Glomerular visceral epithelial cell (primary cell): ENCODE data around the gene RCVRN.

ENCODE experiments used
- DNase-seq: peaks from one replicate; pipeline ENCODE4 v3.0.0-alpha.2; 2016; ENCODE audit errors: extremely low spot score

The RCVRN gene

GRCh38 chr17:9905078-9905415 lies at the start of gene RCVRN:
Gene RCVRN, minus strand, starts transcription at chr17:9905271. Its CDS starts 91 bp downstream, at chr17:9905180.
- no peak for DNase-seq

DNA sequence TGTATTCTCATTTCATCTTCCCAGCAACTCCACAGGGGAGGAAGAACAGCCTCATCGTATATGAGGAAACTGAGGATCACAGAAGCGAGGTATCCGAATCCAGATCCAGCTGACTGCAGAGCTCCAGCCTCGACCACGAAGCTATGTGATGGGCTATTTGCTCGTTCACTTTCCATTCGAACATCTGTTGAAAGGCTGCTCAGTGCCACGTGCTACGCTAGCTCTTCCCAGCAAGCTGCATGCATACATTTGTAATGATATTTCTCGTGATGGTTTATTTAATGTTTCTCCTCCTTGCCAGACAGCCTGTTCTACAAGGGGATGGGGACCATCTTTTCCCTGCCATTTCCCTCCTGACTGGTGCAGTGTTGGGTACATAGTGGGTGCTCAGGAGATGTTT lies 48.4 kb upstream of the RCVRN start:
- DNase-seq: no peak

GRCh38 chr17:9951803-9952202 lies 46.7 kb upstream of the RCVRN start:
- DNase-seq: no peak

DNA sequence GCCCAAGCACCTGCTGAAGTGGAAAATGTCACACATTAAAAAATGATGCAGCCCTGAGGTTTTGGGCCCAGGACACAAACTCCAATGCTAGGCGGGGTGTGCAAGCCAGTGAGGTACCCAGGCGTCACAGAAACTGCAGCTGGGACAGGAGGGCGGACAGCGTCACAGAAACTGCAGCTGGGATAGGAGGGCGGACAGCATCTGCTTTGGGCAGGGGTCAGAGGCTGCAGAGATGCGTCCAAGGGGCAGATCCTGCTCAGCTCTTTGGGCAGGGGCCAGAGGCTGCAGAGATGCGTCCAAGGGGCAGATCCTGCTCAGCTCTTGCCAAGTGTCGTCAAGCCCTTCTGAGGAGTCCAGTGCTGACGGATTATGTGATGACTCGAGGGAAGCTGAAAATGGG lies 43.9 kb upstream of the RCVRN start:
- DNase-seq: no peak

DNA sequence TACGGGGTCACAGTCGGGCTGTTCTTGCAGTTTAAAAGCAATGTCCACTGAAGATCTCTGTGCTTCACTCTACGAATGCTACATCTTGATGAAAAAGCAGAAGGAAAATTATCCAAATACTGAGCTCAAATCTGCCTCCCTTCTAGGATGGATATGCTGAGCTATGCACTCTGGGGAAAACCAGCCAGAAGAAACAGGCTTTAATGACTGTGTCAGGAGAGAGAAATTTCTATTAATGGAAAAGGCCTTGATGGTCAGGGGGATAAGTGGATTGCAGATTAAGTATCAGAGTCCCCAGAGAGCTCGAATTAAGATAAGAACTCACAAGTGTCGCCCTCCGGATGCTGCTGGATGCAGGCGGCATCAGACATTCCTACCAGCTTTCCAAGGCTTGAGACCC lies 39.6 kb upstream of the RCVRN start:
- no peak for DNase-seq

- DNase-seq: no peak
Measured at GRCh38 chr17:9943343-9943742, 38.3 kb upstream of the RCVRN start.

DNA sequence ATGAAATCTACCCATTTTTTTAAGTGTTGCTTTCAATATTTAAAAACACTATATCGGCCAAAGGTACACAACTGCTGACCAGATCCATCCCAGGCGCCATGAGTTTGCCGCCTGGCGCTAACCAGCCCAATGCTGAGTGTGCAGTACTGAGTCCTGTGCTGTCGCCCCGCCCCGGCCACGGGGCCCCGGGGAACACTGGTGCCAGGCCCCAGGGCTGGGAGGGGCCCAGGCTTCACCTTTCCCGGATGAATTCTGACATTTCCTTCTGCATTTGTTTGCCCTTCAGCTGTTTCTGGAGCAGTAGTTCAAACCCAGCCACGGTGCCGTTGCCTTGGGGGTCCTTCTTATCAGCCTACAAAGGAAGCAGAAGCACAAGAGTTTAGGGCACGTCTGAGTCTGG lies 37.8 kb upstream of the RCVRN start:
- no peak for DNase-seq

GRCh38 chr17:9941305-9941704 lies 36.2 kb upstream of the RCVRN start:
- DNase-seq: no peak

- DNase-seq: no peak
Measured at GRCh38 chr17:9940841-9941240, 35.8 kb upstream of the RCVRN start.

DNA sequence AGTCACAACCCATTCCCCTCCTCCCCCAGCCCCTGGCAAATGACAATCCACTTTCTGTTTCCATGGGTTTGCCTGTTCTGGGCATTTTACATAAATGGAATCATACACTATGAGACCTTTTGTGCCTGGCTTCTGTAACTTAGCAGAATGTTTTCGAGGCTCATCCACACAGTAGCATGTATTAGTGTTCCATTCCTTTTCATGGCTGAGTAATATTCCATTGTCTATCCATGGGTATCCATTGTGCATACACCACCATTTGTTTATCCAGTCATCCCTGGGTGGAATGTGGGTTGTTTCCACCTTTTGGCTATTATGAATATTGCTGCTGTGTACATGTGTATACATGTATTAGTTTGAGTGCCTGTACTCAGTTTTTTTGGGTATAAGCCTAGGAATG lies 33.7 kb upstream of the RCVRN start:
- DNase-seq: no peak

GRCh38 chr17:9937901-9938300 lies 32.8 kb upstream of the RCVRN start:
- no peak for DNase-seq

DNA sequence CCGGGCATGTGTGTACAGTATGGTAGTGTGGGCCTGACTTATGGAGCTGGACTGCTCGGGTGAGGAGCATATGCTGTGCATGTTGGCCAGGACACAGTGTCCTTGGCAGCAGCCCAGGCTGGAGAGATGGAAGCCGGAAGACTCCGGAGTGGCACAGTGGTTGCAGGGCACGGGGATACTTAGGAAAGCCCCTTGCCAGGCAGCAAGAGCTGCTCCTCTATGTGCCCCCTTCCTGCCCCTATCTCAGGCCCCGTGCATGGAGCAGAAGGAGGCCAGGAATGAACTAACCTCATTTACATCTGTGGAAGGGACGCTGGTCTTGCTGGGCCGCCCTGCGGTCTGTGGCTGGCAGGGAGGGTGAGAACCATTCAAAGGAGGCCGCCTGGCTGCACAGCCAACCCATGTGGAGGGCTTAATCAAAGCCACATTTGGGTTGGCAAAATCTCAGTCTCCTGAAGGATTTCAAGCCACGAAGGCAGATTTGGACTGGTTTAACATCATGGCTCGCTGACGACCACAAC lies 32.2 kb upstream of the RCVRN start:
- DNase-seq: no peak

- DNase-seq: no peak
Measured at GRCh38 chr17:9936095-9936494, 31.0 kb upstream of the RCVRN start.

DNA sequence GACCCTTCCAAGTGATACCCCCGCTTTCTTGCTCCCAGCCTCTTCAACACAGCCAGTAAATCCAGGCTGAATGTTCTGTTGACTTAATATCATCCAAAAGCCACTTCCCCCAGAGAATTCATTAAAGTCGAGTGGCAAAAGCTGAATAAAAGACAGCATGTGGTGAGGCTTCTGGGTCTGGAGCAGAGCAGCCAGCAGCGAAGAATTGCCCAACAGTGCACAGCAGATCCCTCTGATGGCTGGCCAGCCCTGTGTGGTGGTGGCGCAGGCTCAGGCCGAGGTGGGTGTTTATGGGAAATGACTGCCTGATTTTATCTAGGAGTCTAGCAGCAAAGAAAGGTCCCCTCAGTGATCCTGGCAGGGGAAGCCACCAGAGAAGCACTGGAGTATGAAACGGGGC lies 30.3 kb upstream of the RCVRN start:
- DNase-seq: no peak

DNA sequence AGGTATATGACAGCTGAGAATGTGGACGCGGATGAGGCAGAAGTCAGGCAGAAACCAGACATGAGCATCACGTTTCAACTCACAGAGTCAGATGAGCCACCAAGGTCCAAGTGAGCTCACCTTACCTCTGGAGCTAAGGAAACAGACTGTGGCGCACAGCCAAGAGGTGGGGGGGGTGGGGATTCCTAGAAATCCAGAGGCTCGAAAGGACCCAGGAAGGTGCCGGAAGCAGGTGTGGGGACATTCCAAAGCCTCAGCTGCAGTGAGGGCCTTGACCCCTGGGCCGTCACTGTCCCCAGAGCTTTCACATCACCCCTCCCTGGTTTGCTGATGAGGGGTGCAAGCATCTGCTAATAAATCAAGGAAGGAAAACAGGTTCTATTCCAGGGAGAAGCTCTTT lies 29.3 kb upstream of the RCVRN start:
- DNase-seq: no peak

DNA sequence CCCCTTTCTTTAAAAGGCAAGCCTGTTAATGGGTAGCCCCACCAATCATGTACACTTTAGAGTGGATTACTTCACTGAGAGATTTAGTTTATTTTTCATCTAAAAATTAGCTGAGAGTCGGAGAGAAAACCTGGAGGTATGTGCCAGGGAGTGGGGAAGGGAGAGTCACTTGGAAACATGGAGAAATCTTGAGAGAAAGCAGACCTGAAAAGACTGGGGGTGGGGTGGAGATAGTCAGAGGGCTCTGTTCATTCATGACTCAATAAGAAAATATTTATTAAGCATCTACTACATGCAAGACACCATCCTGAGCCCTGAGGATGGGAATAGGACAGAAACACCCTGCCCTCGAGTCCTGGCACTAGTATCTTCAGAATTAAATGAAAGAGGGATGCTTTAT lies 27.4 kb upstream of the RCVRN start:
- no peak for DNase-seq

- no peak for DNase-seq
Measured at GRCh38 chr17:9931144-9931741, 26.2 kb upstream of the RCVRN start.

GRCh38 chr17:9929871-9930270 lies 24.8 kb upstream of the RCVRN start:
- DNase-seq: no peak

DNA sequence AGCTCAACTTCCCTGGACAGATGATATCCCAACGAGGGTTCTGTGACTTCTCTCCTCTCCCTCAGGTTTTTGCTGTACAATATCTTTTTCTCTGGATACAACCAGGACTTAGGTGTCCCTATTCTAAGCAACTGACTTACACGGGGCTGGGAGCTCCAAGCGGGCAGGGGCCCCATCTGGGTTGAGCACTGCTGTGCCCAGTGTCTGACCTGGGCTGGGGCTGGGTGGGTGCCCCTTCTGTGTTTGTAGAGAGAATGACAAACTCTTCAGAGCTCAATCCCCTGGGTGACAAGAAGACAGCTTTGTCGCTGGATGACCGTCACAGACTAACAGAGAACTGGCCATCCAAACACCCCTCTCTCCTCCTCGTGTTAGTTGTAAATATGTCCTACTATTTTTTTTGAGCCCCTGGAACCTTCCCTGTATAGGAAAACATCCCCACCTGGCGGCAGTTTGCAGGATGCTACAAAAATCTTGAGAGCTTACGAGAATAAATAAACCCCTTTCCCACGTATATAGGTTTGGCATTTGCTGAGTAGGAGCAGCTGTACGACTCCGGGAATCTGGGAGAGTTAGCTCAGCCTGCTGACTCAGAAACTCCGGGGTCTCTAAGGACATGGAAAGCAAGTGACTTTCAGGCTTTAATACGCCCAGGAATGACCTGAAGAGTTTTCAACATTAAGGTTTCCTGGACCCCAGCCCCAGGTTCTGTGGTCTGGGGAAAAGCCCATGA lies 23.7 kb upstream of the RCVRN start:
- peak; percentile 54 for DNase-seq

GRCh38 chr17:9926150-9926804 lies 21.2 kb upstream of the RCVRN start:
- no peak for DNase-seq

DNA sequence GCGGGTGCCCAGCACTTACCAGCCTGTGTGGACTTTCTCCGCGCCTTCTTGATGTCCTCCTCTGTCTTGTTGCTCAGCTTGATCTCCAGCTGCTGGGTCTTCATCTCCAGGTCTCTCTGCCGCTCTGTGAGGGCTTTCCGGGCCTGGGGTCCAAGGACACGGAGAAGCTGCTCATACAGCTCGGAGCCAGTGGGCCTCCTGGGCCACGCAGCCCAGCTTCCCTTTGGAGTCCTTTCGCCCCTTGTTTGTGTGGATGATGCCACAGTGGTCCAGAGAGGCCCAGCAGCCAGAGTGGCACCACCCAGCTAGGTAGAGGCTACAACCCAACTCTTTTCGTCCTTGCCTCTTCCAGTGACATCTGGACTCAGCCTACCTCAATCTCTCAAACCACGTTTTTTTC lies 20.4 kb upstream of the RCVRN start:
- DNase-seq: no peak

DNA sequence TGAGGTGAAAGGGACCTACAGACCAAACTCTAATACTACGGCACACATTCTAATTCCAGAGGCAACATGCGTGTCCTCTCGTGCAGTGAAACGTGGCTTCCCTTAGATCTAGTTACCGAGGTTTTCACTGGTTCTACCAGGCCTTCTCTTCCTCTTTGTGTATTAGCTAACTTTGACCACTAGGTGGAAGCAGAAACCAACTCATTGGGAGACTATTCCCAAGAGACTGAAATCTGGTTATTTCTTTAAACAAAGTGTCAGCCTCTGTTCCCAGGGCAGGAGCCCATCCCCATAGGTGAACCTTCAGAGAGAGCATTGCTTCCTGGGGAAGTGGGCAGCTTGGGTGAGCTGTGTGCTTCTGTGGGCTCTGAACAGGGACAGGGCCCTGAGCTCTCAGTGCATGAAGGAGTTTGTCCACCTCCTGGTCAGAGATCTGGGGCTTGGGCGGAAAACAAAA lies 19.7 kb upstream of the RCVRN start:
- peak; percentile 70 for DNase-seq
